Kidney epithelial cell (primary cell): ENCODE data around the gene GLE1. TPM values are rescaled to one million over a fixed set of nuclear protein-coding genes. Genes with fewer than 3 reads are reported as not detected.

Source experiments
- DNase-seq: peaks from one replicate; pipeline ENCODE4 v3.0.0-alpha.2; 2010; ENCODE audit warnings: low read depth
- H3K27me3 ChIP-seq: 2 replicates; pipeline ENCODE4 v1.6.0; 2011; ENCODE audit warnings: low read length; ENCODE audit not compliant: control insufficient read depth, insufficient read depth
- H3K36me3 ChIP-seq: 2 replicates; pipeline ENCODE4 v1.5.1; 2011; ENCODE audit warnings: low read length; ENCODE audit not compliant: control insufficient read depth, insufficient read depth
- H3K4me3 ChIP-seq: 2 replicates; pipeline ENCODE4 v1.5.1; 2011; ENCODE audit warnings: low read depth, mild to moderate bottlenecking, control low read depth, low read length
- total RNA-seq: library from RNA; depleted of rRNA; stranded (reverse); fragments of >200 nt; gene quantifications from 2 replicates; pipeline ENCODE4 v1.2.3, GENCODE V29; 2015
- TF ChIP-seq, protein P1 (sequence below): IDR thresholded peaks from 2 replicates; pipeline ENCODE4 v1.5.1; 2011; ENCODE audit warnings: mild to moderate bottlenecking, moderate library complexity, low read length, control low read depth, inconsistent platforms; ENCODE audit not compliant: insufficient read depth, poor library complexity, severe bottlenecking

Gene GLE1
- total RNA-seq, 1 donor from 2014 or later, result 31.7 TPM

DNA sequence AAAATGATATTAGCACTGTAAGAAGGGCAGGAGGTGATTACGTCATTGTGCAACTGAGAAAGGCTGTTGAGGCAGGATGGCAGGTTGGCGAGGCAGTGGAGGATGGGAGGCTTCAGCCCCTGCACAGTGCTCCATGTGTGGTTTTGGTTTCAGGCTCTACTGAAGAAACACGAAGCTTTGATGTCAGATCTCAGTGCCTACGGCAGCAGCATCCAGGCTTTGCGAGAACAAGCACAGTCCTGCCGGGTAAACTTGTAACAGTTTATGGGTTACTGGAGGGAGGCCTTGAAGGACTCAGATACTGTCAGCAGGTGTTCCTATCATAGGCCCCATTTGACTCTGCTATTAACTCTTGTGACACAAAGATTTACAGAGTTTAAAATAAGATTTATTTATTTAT lies 82.9 kb downstream of the GLE1 start:
- no peak for DNase-seq
- TF ChIP-seq, protein P1, sequence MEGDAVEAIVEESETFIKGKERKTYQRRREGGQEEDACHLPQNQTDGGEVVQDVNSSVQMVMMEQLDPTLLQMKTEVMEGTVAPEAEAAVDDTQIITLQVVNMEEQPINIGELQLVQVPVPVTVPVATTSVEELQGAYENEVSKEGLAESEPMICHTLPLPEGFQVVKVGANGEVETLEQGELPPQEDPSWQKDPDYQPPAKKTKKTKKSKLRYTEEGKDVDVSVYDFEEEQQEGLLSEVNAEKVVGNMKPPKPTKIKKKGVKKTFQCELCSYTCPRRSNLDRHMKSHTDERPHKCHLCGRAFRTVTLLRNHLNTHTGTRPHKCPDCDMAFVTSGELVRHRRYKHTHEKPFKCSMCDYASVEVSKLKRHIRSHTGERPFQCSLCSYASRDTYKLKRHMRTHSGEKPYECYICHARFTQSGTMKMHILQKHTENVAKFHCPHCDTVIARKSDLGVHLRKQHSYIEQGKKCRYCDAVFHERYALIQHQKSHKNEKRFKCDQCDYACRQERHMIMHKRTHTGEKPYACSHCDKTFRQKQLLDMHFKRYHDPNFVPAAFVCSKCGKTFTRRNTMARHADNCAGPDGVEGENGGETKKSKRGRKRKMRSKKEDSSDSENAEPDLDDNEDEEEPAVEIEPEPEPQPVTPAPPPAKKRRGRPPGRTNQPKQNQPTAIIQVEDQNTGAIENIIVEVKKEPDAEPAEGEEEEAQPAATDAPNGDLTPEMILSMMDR, result no peak
- peaks cover 3% of the 10 kb centered on the region for H3K36me3 ChIP-seq
- no peak overlapping the region for H3K4me3 ChIP-seq
- no peaks in the 10 kb centered on the region for H3K27me3 ChIP-seq

GRCh38 chr9:128588581-128589233 lies 84.2 kb downstream of the GLE1 start:
- H3K36me3 ChIP-seq, result peaks cover 3% of the 10 kb centered on the region

More at GRCh38 chr9:128588581-128589233, 84.2 kb downstream of the GLE1 start:
- TF ChIP-seq, protein P1, result no peak
- no peak for DNase-seq
- Histone ChIP-seq H3K4me3 (no peak overlapping the region), H3K27me3 (no peaks in the 10 kb centered on the region)

Other genes with a start within 250 kb of the GLE1 start
- 69.9 and 75.8 TPM in 2 replicates for gene GOLGA2, start 228.7 kb upstream of the GLE1 start, total RNA-seq
- 37.4 and 45.5 TPM in 2 replicates for gene SWI5, start 228.4 kb upstream of the GLE1 start, total RNA-seq
- 12.7 and 24.4 TPM in 2 replicates for gene TRUB2, start 182.3 kb upstream of the GLE1 start, total RNA-seq
- gene COQ4, start 181.9 kb upstream of the GLE1 start, total RNA-seq, result 46.3 and 59.8 TPM in 2 replicates
- 39.4 and 40.3 TPM in 2 replicates for gene SLC27A4, start 164.2 kb upstream of the GLE1 start, total RNA-seq
- gene URM1, start 133.3 kb upstream of the GLE1 start, total RNA-seq, result 47.3 and 49.9 TPM in 2 replicates
- gene CERCAM, start 83.9 kb upstream of the GLE1 start, total RNA-seq, result 105 and 114 TPM in 2 replicates
- gene ODF2, start 48.7 kb upstream of the GLE1 start, total RNA-seq, result 24.9 TPM in 2 replicates
- gene SPTAN1, start 47.9 kb downstream of the GLE1 start, total RNA-seq, result 213 and 279 TPM in 2 replicates
- gene DYNC2I2, start 152.1 kb downstream of the GLE1 start, total RNA-seq, result 56.1 and 72.5 TPM in 2 replicates
- 404 and 663 TPM in 2 replicates for gene SET, start 184.5 kb downstream of the GLE1 start, total RNA-seq
- 4.6 and 9.5 TPM in 2 replicates for gene PKN3, start 197.8 kb downstream of the GLE1 start, total RNA-seq
- 96.3 and 104 TPM in 2 replicates for gene ZDHHC12, start 219.4 kb downstream of the GLE1 start, total RNA-seq